ENCODE results near the gene TYR. TPM values are rescaled to one million over a fixed set of nuclear protein-coding genes. Genes with fewer than 3 reads are reported as not detected.
"Not testable (repeated sequence)": the region's sequence is repeated elsewhere in the genome, so short reads cannot be mapped to it uniquely, and the experiment has no call there.

Gene TYR
- total and polyA plus RNA-seq, 2 donors (not counting 1 experiment from before 2014, with no cell fraction given) = not detected

DNA sequence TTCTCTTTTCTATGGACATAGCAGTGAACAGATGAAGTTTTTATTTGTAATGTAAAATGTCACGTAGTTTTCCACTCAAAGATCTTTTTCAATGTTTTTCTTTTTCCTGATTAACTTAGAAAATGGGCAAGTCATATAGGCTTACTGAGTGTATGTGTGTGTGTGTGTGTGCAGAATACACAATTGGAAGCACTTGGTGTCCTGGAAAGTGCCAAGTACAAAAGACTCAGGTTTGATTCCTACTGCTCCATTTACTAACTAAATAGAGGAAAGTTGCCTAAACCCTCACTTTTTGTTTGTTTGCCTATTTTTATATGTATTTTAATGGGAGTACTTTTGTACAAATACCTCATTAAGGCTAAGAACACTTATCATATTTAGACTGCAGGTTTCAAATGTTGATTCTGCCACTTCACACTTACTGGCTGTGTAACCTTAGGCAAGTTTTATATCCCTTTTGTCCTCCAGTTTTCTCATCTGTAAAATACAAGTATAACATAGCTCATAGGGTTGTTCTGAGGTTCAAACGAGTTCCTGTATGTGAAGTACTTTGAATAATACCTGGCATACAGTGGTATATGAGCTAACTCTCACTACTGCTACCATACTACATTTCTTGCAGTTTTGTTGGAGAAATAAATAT, 90.1 kb downstream of the TYR start:
- H3K4me1 ChIP-seq (ENCODE audit: control insufficient read depth in 2 of 2, insufficient read depth in 2 of 2, low read length in 2 of 2) = no peaks in the 10 kb centered on the region
- H3K36me3 ChIP-seq (replicated peaks in 1 of 2; ENCODE audit: control extremely low read depth in 1 of 2, control insufficient read depth in 1 of 2, extremely low read depth in 1 of 2, insufficient read depth in 2 of 2, low read length in 1 of 2) = no peaks in the 10 kb centered on the region
- no peak overlapping the region for H3K27ac ChIP-seq (ENCODE audit: low read length in 2 of 2)
- Mint-ChIP-seq H3K27me3 (no peaks in the 10 kb centered on the region), H3K9me3 (ENCODE audit: insufficient read depth) (no peaks in the 10 kb centered on the region), H3K27ac (no peak overlapping the region), H3K4me1 (no peaks in the 10 kb centered on the region), H3K4me3 (no peak overlapping the region)
- no peak overlapping the region for H3K4me3 ChIP-seq (ENCODE audit: control extremely low read depth in 1 of 5, extremely low read depth in 1 of 5, insufficient read depth in 1 of 5, low read depth in 2 of 5, low read length in 4 of 5)
- no peak for TF ChIP-seq EZH2 (IDR thresholded peaks at IDR 0.05; ENCODE audit: borderline replicate concordance, insufficient read depth, low read depth, low read length, poor library complexity, severe bottlenecking)
- TF ChIP-seq, protein P1, sequence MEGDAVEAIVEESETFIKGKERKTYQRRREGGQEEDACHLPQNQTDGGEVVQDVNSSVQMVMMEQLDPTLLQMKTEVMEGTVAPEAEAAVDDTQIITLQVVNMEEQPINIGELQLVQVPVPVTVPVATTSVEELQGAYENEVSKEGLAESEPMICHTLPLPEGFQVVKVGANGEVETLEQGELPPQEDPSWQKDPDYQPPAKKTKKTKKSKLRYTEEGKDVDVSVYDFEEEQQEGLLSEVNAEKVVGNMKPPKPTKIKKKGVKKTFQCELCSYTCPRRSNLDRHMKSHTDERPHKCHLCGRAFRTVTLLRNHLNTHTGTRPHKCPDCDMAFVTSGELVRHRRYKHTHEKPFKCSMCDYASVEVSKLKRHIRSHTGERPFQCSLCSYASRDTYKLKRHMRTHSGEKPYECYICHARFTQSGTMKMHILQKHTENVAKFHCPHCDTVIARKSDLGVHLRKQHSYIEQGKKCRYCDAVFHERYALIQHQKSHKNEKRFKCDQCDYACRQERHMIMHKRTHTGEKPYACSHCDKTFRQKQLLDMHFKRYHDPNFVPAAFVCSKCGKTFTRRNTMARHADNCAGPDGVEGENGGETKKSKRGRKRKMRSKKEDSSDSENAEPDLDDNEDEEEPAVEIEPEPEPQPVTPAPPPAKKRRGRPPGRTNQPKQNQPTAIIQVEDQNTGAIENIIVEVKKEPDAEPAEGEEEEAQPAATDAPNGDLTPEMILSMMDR (IDR thresholded peaks at IDR 0.05) = no peak
- no peak overlapping the region for H3K9ac ChIP-seq (ENCODE audit: low read length)
- no peak overlapping the region for H2AFZ ChIP-seq (ENCODE audit: insufficient read depth, low read depth, low read length, poor library complexity, severe bottlenecking)
- H3K9me3 ChIP-seq (ENCODE audit: control extremely low read depth in 1 of 3, control insufficient read depth in 2 of 3, insufficient read depth in 1 of 3, low read length in 2 of 3) = no peaks in the 10 kb centered on the region
- H4K20me1 ChIP-seq (ENCODE audit: control insufficient read depth, insufficient read depth, low read length, poor library complexity, severe bottlenecking) = no peaks in the 10 kb centered on the region
- no peaks in the 10 kb centered on the region for H3K27me3 ChIP-seq (replicated peaks in 1 of 4; ENCODE audit: control extremely low read depth in 1 of 4, control insufficient read depth in 3 of 4, insufficient read depth in 4 of 4, low read length in 3 of 4)
- no CpG with 5 or more reads among the region's 2 CpGs for WGBS (ENCODE audit: insufficient coverage)
- ChIA-PET CTCF (no interaction called here), POLR2A (no interaction called here)
- no peak for DNase-seq
- no peaks in the 10 kb centered on the region for H3K79me2 ChIP-seq (ENCODE audit: control insufficient read depth, insufficient read depth, low read length)
- intact Hi-C loops (cut with micrococcal nuclease) = no loop called here
- ATAC-seq (ENCODE audit: low read depth) = no peak
- no peak overlapping the region for H3K4me2 ChIP-seq (replicated peaks; ENCODE audit: low read depth, low read length, poor library complexity, severe bottlenecking)

DNA sequence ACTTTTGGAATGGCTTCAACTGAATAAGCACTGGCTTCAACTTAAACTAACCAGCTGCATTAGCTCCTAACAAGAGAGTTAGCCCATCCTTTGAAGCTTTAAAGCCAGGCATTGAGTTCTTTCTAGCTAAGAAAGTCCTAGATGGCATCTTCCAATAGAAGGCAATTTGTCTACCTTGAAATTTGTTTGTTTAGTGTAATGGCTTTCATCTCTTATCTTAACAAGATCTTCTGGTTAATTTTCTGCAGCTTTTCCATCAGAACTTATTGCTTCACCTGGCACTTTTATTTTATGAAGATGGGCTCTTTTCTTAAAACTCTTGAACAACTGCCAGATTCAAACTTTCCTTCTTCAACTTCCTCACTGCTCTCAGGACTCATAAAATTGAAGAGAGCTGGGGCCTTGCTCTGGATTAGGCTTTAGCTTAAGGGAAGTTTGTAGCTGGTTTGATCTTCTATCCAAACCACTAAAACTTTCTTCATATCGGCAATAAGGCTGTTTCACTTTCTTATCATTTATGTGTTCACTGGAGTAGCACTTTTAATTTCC, 94.9 kb downstream of the TYR start:
- H3K4me2 ChIP-seq (replicated peaks; ENCODE audit: low read depth, low read length, poor library complexity, severe bottlenecking); H3K27ac ChIP-seq (ENCODE audit: low read length in 2 of 2); CTCF ChIA-PET; H3K9me3 Mint-ChIP-seq (ENCODE audit: insufficient read depth); H3K27me3 ChIP-seq (replicated peaks in 1 of 4; ENCODE audit: control extremely low read depth in 1 of 4, control insufficient read depth in 3 of 4, insufficient read depth in 4 of 4, low read length in 3 of 4); H3K9ac ChIP-seq (ENCODE audit: low read length); H3K4me1 Mint-ChIP-seq; H3K27ac Mint-ChIP-seq; H3K9me3 ChIP-seq (ENCODE audit: control extremely low read depth in 1 of 3, control insufficient read depth in 2 of 3, insufficient read depth in 1 of 3, low read length in 2 of 3); ATAC-seq (ENCODE audit: low read depth); DNase-seq; H2AFZ ChIP-seq (ENCODE audit: insufficient read depth, low read depth, low read length, poor library complexity, severe bottlenecking); H3K4me3 ChIP-seq (ENCODE audit: control extremely low read depth in 1 of 5, extremely low read depth in 1 of 5, insufficient read depth in 1 of 5, low read depth in 2 of 5, low read length in 4 of 5); H3K4me3 Mint-ChIP-seq; POLR2A ChIA-PET; H3K36me3 ChIP-seq (replicated peaks in 1 of 2; ENCODE audit: control extremely low read depth in 1 of 2, control insufficient read depth in 1 of 2, extremely low read depth in 1 of 2, insufficient read depth in 2 of 2, low read length in 1 of 2); H3K4me1 ChIP-seq (ENCODE audit: control insufficient read depth in 2 of 2, insufficient read depth in 2 of 2, low read length in 2 of 2); intact Hi-C loops (cut with micrococcal nuclease); H3K79me2 ChIP-seq (ENCODE audit: control insufficient read depth, insufficient read depth, low read length); H4K20me1 ChIP-seq (ENCODE audit: control insufficient read depth, insufficient read depth, low read length, poor library complexity, severe bottlenecking); H3K27me3 Mint-ChIP-seq: not testable (repeated sequence)
- no CpG with 5 or more reads among the region's 1 CpG for WGBS (ENCODE audit: insufficient coverage)

DNA sequence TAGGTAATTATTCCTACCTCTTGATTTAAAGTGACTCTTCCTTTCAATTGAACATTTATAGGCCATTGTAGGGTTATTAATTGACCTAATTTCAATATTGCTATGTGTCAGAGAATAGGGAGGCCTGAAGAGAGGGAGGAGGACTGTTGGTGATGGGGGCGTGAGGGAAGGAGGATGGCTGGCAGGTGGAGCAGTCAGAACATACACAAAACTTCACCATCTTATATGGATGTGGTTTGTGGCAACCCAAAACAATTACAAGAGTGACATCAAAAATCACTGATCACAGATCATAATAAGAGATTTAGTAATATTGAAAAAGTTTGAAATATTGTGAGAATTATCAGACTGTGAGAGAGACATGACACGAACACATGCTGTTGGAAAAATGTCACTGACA, 95.5 kb downstream of the TYR start:
- H3K36me3 ChIP-seq (replicated peaks in 1 of 2; ENCODE audit: control extremely low read depth in 1 of 2, control insufficient read depth in 1 of 2, extremely low read depth in 1 of 2, insufficient read depth in 2 of 2, low read length in 1 of 2); ATAC-seq (ENCODE audit: low read depth); H3K4me3 Mint-ChIP-seq; H3K27ac ChIP-seq (ENCODE audit: low read length in 2 of 2); H2AFZ ChIP-seq (ENCODE audit: insufficient read depth, low read depth, low read length, poor library complexity, severe bottlenecking); H3K27ac Mint-ChIP-seq; intact Hi-C loops (cut with micrococcal nuclease); POLR2A ChIA-PET; H3K9ac ChIP-seq (ENCODE audit: low read length); CTCF ChIA-PET; H3K79me2 ChIP-seq (ENCODE audit: control insufficient read depth, insufficient read depth, low read length); H3K4me3 ChIP-seq (ENCODE audit: control extremely low read depth in 1 of 5, extremely low read depth in 1 of 5, insufficient read depth in 1 of 5, low read depth in 2 of 5, low read length in 4 of 5); DNase-seq; H3K27me3 ChIP-seq (replicated peaks in 1 of 4; ENCODE audit: control extremely low read depth in 1 of 4, control insufficient read depth in 3 of 4, insufficient read depth in 4 of 4, low read length in 3 of 4); H3K4me1 ChIP-seq (ENCODE audit: control insufficient read depth in 2 of 2, insufficient read depth in 2 of 2, low read length in 2 of 2); H3K4me1 Mint-ChIP-seq; H3K9me3 ChIP-seq (ENCODE audit: control extremely low read depth in 1 of 3, control insufficient read depth in 2 of 3, insufficient read depth in 1 of 3, low read length in 2 of 3); H4K20me1 ChIP-seq (ENCODE audit: control insufficient read depth, insufficient read depth, low read length, poor library complexity, severe bottlenecking); H3K9me3 Mint-ChIP-seq (ENCODE audit: insufficient read depth); H3K4me2 ChIP-seq (replicated peaks; ENCODE audit: low read depth, low read length, poor library complexity, severe bottlenecking); H3K27me3 Mint-ChIP-seq: not testable (repeated sequence)
- WGBS (ENCODE audit: insufficient coverage) = no CpG with 5 or more reads among the region's 2 CpGs
